Measurements from ENCODE around the gene NOPCHAP1.

The NOPCHAP1 gene

DNA sequence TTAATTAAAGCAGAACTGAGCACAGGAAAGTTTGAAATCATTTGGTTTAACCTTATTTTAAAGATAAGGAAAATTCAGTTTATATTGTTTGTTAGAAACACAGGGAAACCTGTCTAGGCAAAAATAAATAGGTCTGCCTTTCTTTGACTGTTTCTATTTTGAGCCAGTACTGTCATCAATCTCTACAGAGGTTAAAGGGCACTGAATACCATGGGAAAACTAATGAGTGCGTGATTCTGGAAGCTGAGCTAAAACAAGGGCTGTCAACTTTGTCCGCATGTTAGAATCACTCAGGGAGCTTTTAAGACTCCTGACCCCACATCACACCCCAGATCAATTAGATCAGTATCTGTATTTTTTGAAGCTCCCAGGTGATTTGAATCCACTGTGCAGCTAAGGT, 38.8 kb downstream of the NOPCHAP1 start:
- no peak for DNase-seq

DNA sequence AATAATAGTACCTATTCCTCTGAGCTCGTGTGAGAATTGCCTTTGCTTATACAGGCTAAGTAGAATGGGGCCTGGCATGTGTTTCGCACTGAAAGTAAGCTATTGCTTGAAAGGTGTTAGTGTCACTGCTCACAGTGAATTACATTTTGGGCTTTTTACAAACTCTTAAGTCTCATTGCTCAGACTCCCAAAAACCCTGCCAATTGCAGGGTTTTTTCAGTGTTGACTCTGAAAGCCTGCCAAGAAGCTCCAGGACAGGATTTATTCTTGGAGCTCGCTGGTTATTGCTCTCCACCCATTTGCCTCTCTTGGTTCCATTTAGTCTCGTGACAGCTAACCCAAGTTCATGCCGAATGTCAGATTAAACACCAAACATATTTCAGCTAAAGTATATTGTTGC, 39.8 kb downstream of the NOPCHAP1 start:
- peak; percentile 87 for DNase-seq

DNA sequence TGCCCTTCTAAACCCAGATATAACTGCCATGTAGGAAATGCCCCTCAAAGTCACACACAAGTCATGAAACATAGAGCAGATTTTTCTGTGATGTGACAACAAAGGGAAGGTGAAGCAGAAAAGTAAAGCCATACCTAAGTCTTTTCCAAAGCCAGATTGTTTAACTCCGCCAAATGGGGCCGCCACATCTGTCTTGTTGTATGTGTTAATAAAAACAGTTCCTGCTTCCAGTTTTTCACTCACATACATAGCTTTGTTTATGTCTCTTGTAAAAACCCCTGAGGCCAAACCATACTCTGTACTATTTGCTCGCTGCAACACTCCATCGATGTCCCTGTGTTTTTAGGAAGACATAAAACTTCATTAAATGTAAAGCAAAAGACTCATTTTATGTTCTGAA, 40.3 kb downstream of the NOPCHAP1 start:
- DNase-seq, result no peak

GRCh38 chr12:105030820-105031807, 45.0 kb downstream of the NOPCHAP1 start:
- no peak for DNase-seq

- no peak for DNase-seq
Measured at GRCh38 chr12:105032703-105033357, 46.7 kb downstream of the NOPCHAP1 start.

GRCh38 chr12:105033851-105034250, 47.7 kb downstream of the NOPCHAP1 start:
- DNase-seq, result no peak
